M059J (cell line): ENCODE measurements around the gene COMMD3. TPM values are rescaled to one million over a fixed set of nuclear protein-coding genes. Genes with fewer than 3 reads are reported as not detected.

ENCODE experiments used
- DNase-seq: peaks from one replicate; pipeline ENCODE4 v3.0.0-alpha.2; 2012; ENCODE audit warnings: low read depth
- total RNA-seq: library from RNA; depleted of rRNA; stranded (reverse); fragments of >200 nt; shearing (Covaris generic); gene quantifications from 2 replicates; pipeline ENCODE4 v1.2.3, GENCODE V29; 2014

COMMD3 gene
- total RNA-seq, 1 experiment from 2014 or later, result 26.8 TPM

- no peak for DNase-seq
These were observed 3.9 kb downstream of the COMMD3 start for GRCh38 chr10:22319980-22320558.

GRCh38 chr10:22320591-22321155, 4.5 kb downstream of the COMMD3 start, which contains the start of gene BMI1:
TSS of gene BMI1 (plus strand) at chr10:22321099. CDS start at chr10:22326450, 5,351 bp downstream.
- peak; percentile 57 for DNase-seq

GRCh38 chr10:22321156-22321923, 5.2 kb downstream of the COMMD3 start:
- peak; percentile 50 for DNase-seq

GRCh38 chr10:22321924-22322640, 5.9 kb downstream of the COMMD3 start:
- no peak for DNase-seq

- DNase-seq, result no peak
These were observed 6.5 kb downstream of the COMMD3 start for GRCh38 chr10:22322641-22323160.

GRCh38 chr10:22323538-22324305, 7.5 kb downstream of the COMMD3 start:
- DNase-seq, result no peak

- no peak for DNase-seq
These were observed 8.2 kb downstream of the COMMD3 start for GRCh38 chr10:22324413-22324812.

GRCh38 chr10:22324893-22325271, 8.7 kb downstream of the COMMD3 start:
- DNase-seq, result no peak

GRCh38 chr10:22325272-22326144, 9.3 kb downstream of the COMMD3 start:
- peak; percentile 57 for DNase-seq

- no peak for DNase-seq
These were observed 10.0 kb downstream of the COMMD3 start for GRCh38 chr10:22326145-22326702.

GRCh38 chr10:22329150-22329549, 13.0 kb downstream of the COMMD3 start:
- DNase-seq, result no peak

GRCh38 chr10:22332116-22332692, 16.0 kb downstream of the COMMD3 start:
- no peak for DNase-seq

GRCh38 chr10:22333167-22333974, 17.2 kb downstream of the COMMD3 start:
- DNase-seq, result no peak

GRCh38 chr10:22333975-22334282, 17.7 kb downstream of the COMMD3 start:
- no peak for DNase-seq

GRCh38 chr10:22334414-22335172, 18.4 kb downstream of the COMMD3 start:
- DNase-seq, result no peak

- DNase-seq, result no peak
These were observed 19.2 kb downstream of the COMMD3 start for GRCh38 chr10:22335173-22335933.

- DNase-seq, result no peak
These were observed 22.2 kb downstream of the COMMD3 start for GRCh38 chr10:22338185-22338900.
